Neural progenitor cell (in vitro differentiated cells): Measurements from ENCODE around the gene CHCHD6.

Source experiments
- EZH2 ChIP-seq: fragments of 200-600 bp; sonication (generic); IDR thresholded peaks from 2 replicates; pipeline ENCODE4 v1.6.1; 2017; ENCODE audit warnings: antibody characterized with exemption, mild to moderate bottlenecking, moderate library complexity
- EZH2phosphoT487 ChIP-seq: fragments of 200-600 bp; sonication (generic); IDR thresholded peaks from 2 replicates; pipeline ENCODE4 v1.6.1; 2017; ENCODE audit warnings: antibody characterized with exemption
- TF ChIP-seq, protein P1 (sequence below): fragments of 200-600 bp; sonication (generic); IDR thresholded peaks from 2 replicates; pipeline ENCODE4 v1.5.1; 2017; ENCODE audit warnings: antibody characterized with exemption, mild to moderate bottlenecking

DNA sequence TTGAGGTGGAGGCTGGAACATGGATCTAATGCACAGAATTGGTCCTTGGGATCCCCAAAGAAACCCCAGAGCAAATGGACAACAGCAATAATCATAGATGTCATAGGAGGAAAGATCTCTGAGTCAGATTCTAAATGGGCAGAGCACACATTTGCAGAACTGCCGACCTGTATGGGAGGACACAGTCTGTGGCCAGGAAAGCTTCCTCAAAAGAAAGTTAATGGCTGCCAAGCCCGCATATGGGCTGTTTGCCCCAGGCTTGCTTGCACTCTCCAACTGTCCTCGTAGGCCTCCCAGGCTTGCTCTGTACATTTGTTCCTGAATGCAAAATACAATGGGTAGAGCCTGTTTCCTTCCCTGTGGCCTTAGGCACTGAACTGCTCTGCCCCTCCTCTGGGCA is 176.9 kb downstream of the CHCHD6 start:
- TF ChIP-seq, protein P1, sequence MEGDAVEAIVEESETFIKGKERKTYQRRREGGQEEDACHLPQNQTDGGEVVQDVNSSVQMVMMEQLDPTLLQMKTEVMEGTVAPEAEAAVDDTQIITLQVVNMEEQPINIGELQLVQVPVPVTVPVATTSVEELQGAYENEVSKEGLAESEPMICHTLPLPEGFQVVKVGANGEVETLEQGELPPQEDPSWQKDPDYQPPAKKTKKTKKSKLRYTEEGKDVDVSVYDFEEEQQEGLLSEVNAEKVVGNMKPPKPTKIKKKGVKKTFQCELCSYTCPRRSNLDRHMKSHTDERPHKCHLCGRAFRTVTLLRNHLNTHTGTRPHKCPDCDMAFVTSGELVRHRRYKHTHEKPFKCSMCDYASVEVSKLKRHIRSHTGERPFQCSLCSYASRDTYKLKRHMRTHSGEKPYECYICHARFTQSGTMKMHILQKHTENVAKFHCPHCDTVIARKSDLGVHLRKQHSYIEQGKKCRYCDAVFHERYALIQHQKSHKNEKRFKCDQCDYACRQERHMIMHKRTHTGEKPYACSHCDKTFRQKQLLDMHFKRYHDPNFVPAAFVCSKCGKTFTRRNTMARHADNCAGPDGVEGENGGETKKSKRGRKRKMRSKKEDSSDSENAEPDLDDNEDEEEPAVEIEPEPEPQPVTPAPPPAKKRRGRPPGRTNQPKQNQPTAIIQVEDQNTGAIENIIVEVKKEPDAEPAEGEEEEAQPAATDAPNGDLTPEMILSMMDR, result no peak
- TF ChIP-seq EZH2phosphoT487 (no peak), EZH2 (no peak)
